Measurements from ENCODE around the gene ZNF318.
"Not testable (repeated sequence)": the region's sequence is repeated elsewhere in the genome, so short reads cannot be mapped to it uniquely, and the experiment has no call there.

Gene ZNF318

GRCh38 chr6:43394982-43395381, 25.5 kb upstream of the ZNF318 start:
- TF ChIP-seq GATA1 (IDR thresholded peaks at IDR 0.05; ENCODE audit: low read depth, low read length) (no peak), POLR2A (IDR thresholded peaks at IDR 0.05; ENCODE audit: low read length) (no peak)
- no peak for DNase-seq

DNA sequence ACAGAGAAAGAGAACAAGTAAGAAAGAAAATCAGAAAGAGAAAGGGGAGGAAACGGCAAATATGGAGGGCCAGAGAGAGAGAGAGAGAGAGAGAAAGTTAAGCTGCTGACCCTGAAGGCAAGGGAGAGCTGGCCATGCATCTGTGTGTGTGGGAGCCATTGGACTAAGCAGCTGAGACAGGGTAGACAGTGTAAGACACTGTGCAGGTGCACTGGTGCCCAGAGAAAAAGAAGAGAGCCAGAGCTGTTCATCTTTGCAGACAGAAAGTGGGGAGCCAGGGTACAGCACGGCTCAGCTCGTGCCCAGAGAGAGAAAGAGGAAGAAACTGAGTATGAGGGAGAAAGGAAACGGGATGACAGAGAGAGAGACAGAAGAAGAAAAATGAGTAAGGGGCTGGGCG, 24.2 kb upstream of the ZNF318 start:
- TF ChIP-seq POLR2A (IDR thresholded peaks at IDR 0.05; ENCODE audit: low read length) = no peak
- no peak for TF ChIP-seq GATA1 (IDR thresholded peaks at IDR 0.05; ENCODE audit: low read depth, low read length)
- DNase-seq = no peak

GRCh38 chr6:43393133-43393532, 23.7 kb upstream of the ZNF318 start:
- DNase-seq = peak; percentile 38 to 76

DNA sequence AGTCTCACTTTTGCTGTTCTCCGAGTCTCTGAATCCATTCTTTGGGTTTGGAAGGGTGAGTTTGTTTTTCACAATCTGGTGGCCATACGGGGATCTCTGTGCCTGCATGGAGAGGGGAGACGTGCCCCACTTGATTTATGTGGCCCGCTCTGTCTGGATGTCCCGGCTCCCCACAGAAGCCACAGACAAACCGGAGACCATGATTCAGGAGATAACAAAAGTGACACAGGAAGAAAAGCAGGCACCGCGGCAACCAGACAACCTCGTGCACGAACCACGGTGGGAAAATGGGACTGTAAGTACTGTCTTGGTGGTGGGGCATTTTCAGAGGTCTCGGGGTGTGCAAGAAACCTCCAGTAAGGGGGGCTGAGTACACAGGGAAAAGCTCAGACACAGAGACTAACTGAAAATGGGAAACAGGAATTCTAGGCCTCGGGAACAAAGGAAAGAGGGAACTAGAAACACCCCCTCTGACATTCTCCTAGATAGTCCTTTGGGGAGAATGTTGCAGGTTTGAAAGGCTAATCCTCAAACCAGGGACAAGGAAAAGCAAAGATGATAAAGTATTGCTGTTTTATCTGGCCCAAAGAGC, 22.1 kb upstream of the ZNF318 start:
- TF ChIP-seq GATA1 (IDR thresholded peaks at IDR 0.05; ENCODE audit: low read depth, low read length) = no peak
- TF ChIP-seq POLR2A (IDR thresholded peaks at IDR 0.05; ENCODE audit: low read length) = no peak
- DNase-seq = peak; percentile 26 to 46

GRCh38 chr6:43390753-43391439, 21.4 kb upstream of the ZNF318 start:
- DNase-seq = peak; percentile 49 to 85

GRCh38 chr6:43389730-43390295, 20.4 kb upstream of the ZNF318 start:
- no peak for TF ChIP-seq GATA1 (IDR thresholded peaks at IDR 0.05; ENCODE audit: low read depth, low read length)
- no peak for TF ChIP-seq POLR2A (IDR thresholded peaks at IDR 0.05; ENCODE audit: low read length)
- DNase-seq = no peak

- peak in 1 of 2 experiments; percentile 30 for DNase-seq
- no peak for TF ChIP-seq GATA1 (IDR thresholded peaks at IDR 0.05; ENCODE audit: low read depth, low read length)
- TF ChIP-seq POLR2A (IDR thresholded peaks at IDR 0.05; ENCODE audit: low read length) = no peak
Observed at GRCh38 chr6:43386492-43386891, 17.0 kb upstream of the ZNF318 start.

DNA sequence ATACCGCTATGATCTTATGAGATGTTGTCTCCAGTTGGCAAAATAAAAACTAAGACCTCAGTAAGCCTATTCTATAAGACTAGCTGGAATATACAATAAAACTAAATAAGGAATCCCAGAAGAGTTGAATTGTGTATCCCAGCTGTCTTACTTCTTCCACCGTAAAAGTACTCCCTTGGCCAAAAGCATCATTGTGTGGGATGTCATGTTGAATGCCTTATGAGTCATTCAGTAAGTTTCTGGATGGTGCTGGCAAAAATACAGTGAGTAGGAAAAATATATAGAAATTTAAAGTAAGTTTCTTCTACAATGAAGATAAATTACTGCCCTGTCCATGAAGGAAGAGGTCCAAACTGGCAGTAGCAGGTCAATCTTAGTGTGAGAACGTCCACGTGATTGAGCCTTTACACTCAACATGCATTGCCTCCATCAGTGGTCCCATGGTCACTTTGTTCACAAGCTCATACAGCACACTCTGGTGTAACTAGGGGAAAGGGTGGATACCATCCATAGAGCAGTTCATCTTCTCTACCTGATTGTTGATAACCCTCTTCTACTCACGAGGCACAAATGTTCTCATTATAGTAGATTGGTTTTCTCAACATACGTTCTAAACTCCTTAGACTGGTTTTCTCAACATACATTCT, 13.7 kb upstream of the ZNF318 start:
- DNase-seq = no peak
- no peak for TF ChIP-seq GATA1 (IDR thresholded peaks at IDR 0.05; ENCODE audit: low read depth, low read length)
- no peak for TF ChIP-seq POLR2A (IDR thresholded peaks at IDR 0.05; ENCODE audit: low read length)

DNA sequence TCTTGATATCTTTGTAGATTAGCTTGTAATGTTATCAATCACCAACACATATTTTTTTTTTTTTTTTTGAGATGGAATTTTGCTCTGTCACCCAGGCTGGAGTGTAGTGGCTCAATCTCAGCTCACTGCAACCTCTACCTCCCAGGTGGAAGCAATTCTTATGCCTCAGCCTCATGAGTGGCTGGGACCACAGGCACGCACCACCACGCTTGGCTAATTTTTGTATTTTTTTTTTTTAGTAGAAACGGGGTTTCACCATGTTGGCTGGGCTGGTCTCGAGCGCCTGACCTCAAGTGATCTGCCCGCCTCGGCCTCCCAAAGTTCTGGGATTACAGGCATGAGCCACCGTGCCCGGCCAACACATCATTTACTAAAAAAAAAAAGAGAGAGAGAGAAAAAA, 11.4 kb upstream of the ZNF318 start:
- not testable (repeated sequence) for DNase-seq

- no peak for DNase-seq
Observed at GRCh38 chr6:43378631-43379030, 9.2 kb upstream of the ZNF318 start.

DNA sequence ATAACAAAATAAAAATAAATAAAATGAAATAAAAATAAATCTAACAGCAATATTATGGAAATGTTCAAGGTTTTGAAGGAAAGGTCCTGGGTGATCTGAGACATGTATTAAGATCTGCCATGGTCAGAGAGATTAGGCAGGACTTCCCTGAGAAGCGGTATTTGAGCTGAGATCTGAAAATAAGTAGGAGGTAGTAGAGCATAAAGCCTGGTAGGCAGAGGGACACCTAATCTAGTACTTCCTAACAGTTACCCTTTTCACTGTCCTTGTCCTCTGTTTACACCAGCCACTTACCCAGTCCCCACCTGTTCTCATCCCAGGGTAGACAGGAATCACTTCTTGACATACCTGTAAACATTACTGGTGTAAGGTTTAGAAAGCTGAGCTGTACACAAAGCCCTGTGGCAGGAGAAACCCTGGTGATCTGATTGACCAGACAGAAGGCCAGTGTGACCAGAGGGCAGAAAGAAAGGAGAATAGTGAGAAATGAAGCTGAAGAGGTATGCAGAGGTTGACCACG, 8.3 kb upstream of the ZNF318 start:
- DNase-seq = no peak
- TF ChIP-seq GATA1 (IDR thresholded peaks at IDR 0.05; ENCODE audit: low read depth, low read length) = no peak
- no peak for TF ChIP-seq POLR2A (IDR thresholded peaks at IDR 0.05; ENCODE audit: low read length)

More at GRCh38 chr6:43378631-43379030, 9.2 kb upstream of the ZNF318 start:
- TF ChIP-seq POLR2A (IDR thresholded peaks at IDR 0.05; ENCODE audit: low read length) (no peak), GATA1 (IDR thresholded peaks at IDR 0.05; ENCODE audit: low read depth, low read length) (no peak)

DNA sequence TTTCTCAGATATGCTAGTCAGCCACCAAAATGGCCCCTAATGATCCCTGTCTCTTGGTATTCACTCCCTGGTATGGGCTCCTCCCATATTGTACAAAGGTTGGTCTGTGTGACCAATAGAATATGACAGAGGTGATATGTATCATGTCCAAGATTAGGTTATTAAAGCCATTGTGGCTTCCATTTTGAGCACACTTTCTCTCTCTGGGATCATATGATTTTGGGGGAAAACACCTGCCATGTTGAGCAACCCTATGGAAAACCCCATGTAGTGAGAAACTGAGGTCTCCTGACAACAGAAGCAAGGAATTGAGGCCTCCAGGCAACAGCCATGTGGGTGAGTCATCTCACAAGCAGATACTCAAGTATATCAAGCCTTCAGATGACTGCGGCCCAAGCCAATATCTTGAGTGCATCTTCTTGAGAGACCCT, 7.1 kb upstream of the ZNF318 start:
- TF ChIP-seq GATA1 (IDR thresholded peaks at IDR 0.05; ENCODE audit: low read depth, low read length) (no peak), POLR2A (IDR thresholded peaks at IDR 0.05; ENCODE audit: low read length) (no peak)
- no peak for DNase-seq

DNA sequence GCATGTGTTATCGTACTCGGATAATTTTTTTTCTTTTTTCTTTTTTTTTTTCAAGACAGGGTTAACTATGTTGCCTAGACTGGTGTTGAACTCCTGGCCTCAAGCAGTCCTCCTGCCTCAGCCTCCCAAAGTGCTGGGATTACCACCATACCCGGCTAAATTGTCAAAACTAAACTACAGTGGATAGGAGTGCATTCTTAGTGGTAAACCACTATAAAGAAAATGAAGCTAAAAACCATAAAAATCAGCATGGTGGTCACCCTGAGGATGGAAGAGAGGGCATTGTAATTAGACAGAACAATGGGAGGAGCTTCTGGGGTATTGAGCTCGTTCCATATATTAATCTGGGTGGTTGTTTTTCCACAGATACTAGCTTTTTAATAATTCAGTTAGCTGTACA, 6.2 kb upstream of the ZNF318 start:
- TF ChIP-seq GATA1 (IDR thresholded peaks at IDR 0.05; ENCODE audit: low read depth, low read length) (no peak), POLR2A (IDR thresholded peaks at IDR 0.05; ENCODE audit: low read length) (no peak)

DNA sequence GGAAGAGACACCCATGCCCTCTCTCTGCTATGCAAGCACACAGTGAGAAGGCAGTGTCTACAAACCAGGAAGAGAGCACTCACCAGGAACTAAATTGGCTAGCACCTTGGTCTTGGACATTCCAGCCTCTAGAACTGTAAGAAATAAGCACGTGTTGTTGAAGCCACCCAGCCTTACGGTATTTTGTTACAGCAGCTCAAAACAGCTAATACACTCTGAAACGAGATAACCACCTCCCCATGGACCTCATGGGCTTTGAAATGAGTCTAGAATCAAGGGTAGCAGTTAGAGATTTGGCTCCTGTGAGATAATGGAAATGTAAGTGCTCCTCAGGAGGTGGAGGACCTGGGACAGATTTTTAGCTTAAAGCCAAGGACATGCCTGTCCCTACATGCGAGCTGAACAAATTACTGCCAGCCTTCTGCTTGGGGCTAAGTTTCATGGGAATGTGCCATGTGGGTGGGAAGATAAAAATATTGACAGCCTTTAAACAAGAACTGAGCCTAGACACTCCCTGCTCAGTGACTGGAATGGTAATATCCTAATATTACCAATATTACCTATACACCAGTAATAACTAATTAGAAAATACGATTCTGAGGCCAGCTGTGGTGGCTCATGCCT, 3.9 kb upstream of the ZNF318 start:
- no peak for DNase-seq
- TF ChIP-seq POLR2A (IDR thresholded peaks at IDR 0.05; ENCODE audit: low read length) (no peak), GATA1 (IDR thresholded peaks at IDR 0.05; ENCODE audit: low read depth, low read length) (no peak)

More for the DNA sequence above, 6.2 kb upstream of the ZNF318 start:
- no peak for DNase-seq

DNA sequence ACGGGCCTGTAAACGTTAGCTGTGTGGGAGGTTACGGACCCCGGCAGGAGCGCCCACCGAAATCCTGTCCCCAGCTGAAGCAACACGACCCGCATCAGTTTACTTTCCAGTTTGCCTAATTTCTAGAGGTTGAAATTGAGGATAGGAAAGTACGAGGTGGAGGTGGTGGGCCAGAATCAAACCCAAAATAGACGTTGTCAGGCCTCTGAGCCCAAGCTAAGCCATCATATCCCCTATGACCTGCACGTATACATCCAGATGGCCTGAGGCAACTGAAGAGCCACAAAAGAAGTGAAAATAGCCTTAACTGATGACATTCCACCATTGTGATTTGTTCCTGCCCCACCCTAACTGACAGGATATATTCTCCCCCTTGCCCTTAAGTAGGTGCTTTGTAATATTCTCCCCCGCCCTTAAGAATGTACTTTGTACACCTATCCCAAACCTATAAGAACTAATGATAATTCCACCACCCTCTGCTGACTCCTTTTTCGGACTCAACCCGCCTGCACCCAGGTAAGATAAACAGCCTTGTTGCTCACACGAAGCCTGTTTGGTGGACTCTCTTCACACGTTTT, 645 bp upstream of the ZNF318 start:
- DNase-seq = peak in 1 of 2 experiments; percentile 42

All from erythroblast (primary cell).